Esophagus muscularis mucosa (tissue), 4 donors: ENCODE data around the gene H19. TPM values are rescaled to one million over a fixed set of nuclear protein-coding genes. Genes with fewer than 3 reads are reported as not detected.

Experiments used
- DNase-seq: peaks from one replicate; pipeline ENCODE4 v3.0.0-alpha.2; 2017; ENCODE audit errors: extremely low spot score
- H3K27ac ChIP-seq, 4 donors: fragments of 200-600 bp; sonication (generic); replicated peaks in 1 of 4; 1 replicate in 3 of 4; 2 replicates in 1 of 4; pipeline ENCODE4 v1.5.1; 2016 to 2019; ENCODE audit warnings: mild to moderate bottlenecking in 1 of 4
- H3K27me3 ChIP-seq, 4 donors: fragments of 200-600 bp; sonication (generic); one replicate each; pipeline versions ENCODE4 v1.5.1 to v1.6.0; 2016 to 2019
- H3K36me3 ChIP-seq, 4 donors: fragments of 200-600 bp; sonication (generic); one replicate each; pipeline ENCODE4 v1.5.1; 2016 to 2019
- H3K4me1 ChIP-seq, 4 donors: fragments of 200-600 bp; sonication (generic); one replicate each; pipeline ENCODE4 v1.5.1; 2016 to 2019
- H3K4me3 ChIP-seq, 4 donors: fragments of 200-600 bp; sonication (generic); 1 replicate in 2 of 4; 2 replicates in 2 of 4; pipeline ENCODE4 v1.5.1; 2016 to 2019; ENCODE audit warnings: mild to moderate bottlenecking in 4 of 4, moderate library complexity in 1 of 4
- H3K9me3 ChIP-seq, 4 donors: fragments of 200-600 bp; sonication (generic); 1 replicate in 3 of 4; 2 replicates in 1 of 4; pipeline ENCODE4 v1.5.1; 2016 to 2019
- CTCF ChIP-seq, 3 experiments: fragments of 200-600 bp in 2 of 3; fragments of 450-650 bp in 1 of 3; sonication (generic) in 2 of 3; IDR thresholded peaks; one replicate each; pipeline ENCODE4 v1.5.1; 2017 to 2019; ENCODE audit warnings: antibody characterized with exemption in 3 of 3, mild to moderate bottlenecking in 2 of 3, moderate library complexity in 1 of 3
- EP300 ChIP-seq: sonication (generic); formaldehyde crosslinking; IDR thresholded peaks from one replicate; pipeline ENCODE4 v1.6.1; 2017; ENCODE audit warnings: antibody characterized with exemption
- POLR2A ChIP-seq: fragments of 450-650 bp; IDR thresholded peaks from one replicate; pipeline ENCODE4 v1.6.1; 2017; ENCODE audit warnings: antibody characterized with exemption, moderate library complexity, mild to moderate bottlenecking, low read depth
- POLR2AphosphoS5 ChIP-seq, 2 donors: sonication (generic); formaldehyde crosslinking; IDR thresholded peaks; one replicate each; pipeline ENCODE4 v1.6.1; 2017; ENCODE audit warnings: antibody characterized with exemption in 2 of 2
- WGBS: methylation state at CpG from one replicate; pipeline ENCODE4 v1.1.5; 2018; 5-methylcytosine and 5-hydroxymethylcytosine counted together
- intact Hi-C: fragments of 100-400 bp; cut with DNase I; formaldehyde crosslinking; loops from one replicate; pipeline ENCODE4 v1.15.1; 2023
- total RNA-seq, 4 donors: library from RNA; depleted of rRNA; stranded (reverse); fragments of >200 nt; gene quantifications; one replicate each; pipeline versions ENCODE4 v1.1.0 to v1.2.1, GENCODE V29; 2016

The H19 gene
- total RNA-seq, 4 donors from 2014 or later, result 372 to 753 (median 391) TPM

GRCh38 chr11:2012440-2012839, 14.8 kb upstream of the H19 start:
- H3K4me3 ChIP-seq, result no peak overlapping the region
- no peak for DNase-seq
- H3K4me1 ChIP-seq, result no peaks in the 10 kb centered on the region
- TF ChIP-seq POLR2A (no peak), EP300 (no peak), POLR2AphosphoS5 (IDR thresholded peaks at IDR 0.05) (no peak), CTCF (IDR thresholded peaks at IDR 0.05) (no peak)
- no peaks in the 10 kb centered on the region for H3K36me3 ChIP-seq
- H3K9me3 ChIP-seq, result no peaks in the 10 kb centered on the region
- intact Hi-C loops, result no loop called here
- WGBS, result no CpG with 5 or more reads among the region's 25 CpGs
- H3K27me3 ChIP-seq, result no peaks in the 10 kb centered on the region
- H3K27ac ChIP-seq, result no peak overlapping the region

DNA sequence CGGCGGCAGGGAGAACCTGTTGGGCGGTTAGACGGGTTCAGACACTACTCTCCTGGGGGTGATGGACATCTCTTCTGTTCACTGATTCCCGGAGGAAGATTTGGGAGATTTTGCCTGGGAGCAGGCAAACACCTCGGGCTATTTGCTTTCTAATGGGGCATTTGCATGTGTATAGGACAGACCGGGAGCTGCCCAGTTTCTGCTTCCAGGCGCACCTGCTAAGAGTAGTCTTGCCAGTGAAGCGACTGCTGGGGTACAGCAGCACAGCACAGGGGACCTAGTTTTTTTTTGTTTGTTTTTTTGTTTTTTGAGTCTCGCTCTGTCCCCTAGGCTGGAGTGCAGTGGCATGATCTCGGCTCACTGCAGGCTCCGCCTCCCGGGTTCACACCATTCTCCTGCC, 6.8 kb upstream of the H19 start:
- no peak for DNase-seq
- no peaks in the 10 kb centered on the region for H3K4me1 ChIP-seq
- no CpG with 5 or more reads among the region's 13 CpGs for WGBS

DNA sequence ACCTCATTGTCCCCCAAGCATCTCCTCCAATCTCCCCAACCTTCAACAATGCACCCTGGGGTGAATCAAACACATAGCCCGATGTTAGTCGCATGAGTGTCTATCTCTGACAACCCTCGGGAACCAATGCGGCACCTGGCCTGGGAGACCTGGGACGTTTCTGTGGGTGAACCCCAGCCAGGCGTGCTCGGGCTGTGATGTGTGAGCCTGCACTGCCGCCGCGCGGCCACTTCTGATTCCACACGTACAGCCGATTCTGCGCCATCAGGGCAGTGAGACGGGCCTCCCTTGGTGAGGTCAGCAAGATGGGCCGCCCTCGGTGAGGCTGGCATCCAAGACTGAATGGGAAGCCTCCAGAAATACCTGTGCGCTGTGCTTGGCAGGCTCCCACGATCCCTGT, 5.2 kb upstream of the H19 start:
- Histone ChIP-seq H3K27me3 (no peaks in the 10 kb centered on the region), H3K9me3 (no peaks in the 10 kb centered on the region), H3K4me3 (no peak overlapping the region), H3K27ac (no peak overlapping the region), H3K4me1 (no peaks in the 10 kb centered on the region), H3K36me3 (no peaks in the 10 kb centered on the region)
- intact Hi-C loops, result no loop called here
- WGBS, result no CpG with 5 or more reads among the region's 19 CpGs
- DNase-seq, result no peak
- TF ChIP-seq CTCF (IDR thresholded peaks at IDR 0.05) (no peak), EP300 (no peak), POLR2AphosphoS5 (IDR thresholded peaks at IDR 0.05) (no peak), POLR2A (no peak)

More for the DNA sequence above, 6.8 kb upstream of the H19 start:
- intact Hi-C loops, result no loop called here
- Histone ChIP-seq H3K9me3 (no peaks in the 10 kb centered on the region), H3K27me3 (no peaks in the 10 kb centered on the region), H3K36me3 (no peaks in the 10 kb centered on the region), H3K4me3 (no peak overlapping the region), H3K27ac (no peak overlapping the region)
- TF ChIP-seq EP300 (no peak), POLR2AphosphoS5 (IDR thresholded peaks at IDR 0.05) (no peak), POLR2A (no peak), CTCF (IDR thresholded peaks at IDR 0.05) (no peak)

DNA sequence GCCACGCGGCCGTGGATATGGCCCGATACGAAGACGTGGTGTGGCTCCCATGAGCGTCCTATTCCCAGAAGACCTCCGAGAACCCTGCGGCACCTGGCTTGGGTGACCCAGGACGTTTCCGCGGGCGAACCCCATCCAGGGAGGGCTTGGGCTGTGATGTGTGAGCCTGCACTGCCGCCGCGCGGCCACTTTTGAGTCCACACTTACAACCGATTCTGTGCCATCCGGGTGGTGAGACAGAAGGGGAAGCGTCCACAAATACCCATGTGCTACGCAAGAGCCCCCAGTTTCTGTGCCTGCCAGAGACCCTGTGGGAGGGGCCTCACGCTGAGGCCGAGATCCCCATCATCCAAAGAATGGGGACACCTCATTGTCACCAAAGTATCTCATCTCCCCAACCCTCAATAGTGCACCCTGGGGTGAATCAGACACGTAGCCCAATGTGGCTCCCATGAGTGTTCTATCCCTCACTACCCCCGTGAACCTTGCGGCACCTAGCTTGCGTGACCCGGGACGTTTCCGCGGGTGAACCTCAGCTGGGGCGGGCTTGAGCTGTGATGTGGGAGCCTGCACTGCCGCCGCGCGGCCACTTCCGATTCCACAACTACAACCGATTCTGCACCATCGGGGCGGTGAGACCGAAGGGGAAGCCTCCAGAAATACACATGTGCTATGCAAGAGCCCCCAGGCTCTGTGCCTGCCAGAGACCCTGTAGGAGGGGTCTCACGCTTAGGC, 4.6 kb upstream of the H19 start:
- H3K27ac ChIP-seq, result no peak overlapping the region
- H3K36me3 ChIP-seq, result no peaks in the 10 kb centered on the region
- TF ChIP-seq EP300 (no peak), POLR2A (no peak), CTCF (IDR thresholded peaks at IDR 0.05) (no peak), POLR2AphosphoS5 (IDR thresholded peaks at IDR 0.05) (no peak)
- intact Hi-C loops, result no loop called here
- H3K4me1 ChIP-seq, result no peaks in the 10 kb centered on the region
- no peaks in the 10 kb centered on the region for H3K9me3 ChIP-seq
- no peak overlapping the region for H3K4me3 ChIP-seq
- H3K27me3 ChIP-seq, result no peaks in the 10 kb centered on the region
- no peak for DNase-seq
- WGBS, result no CpG with 5 or more reads among the region's 42 CpGs

DNA sequence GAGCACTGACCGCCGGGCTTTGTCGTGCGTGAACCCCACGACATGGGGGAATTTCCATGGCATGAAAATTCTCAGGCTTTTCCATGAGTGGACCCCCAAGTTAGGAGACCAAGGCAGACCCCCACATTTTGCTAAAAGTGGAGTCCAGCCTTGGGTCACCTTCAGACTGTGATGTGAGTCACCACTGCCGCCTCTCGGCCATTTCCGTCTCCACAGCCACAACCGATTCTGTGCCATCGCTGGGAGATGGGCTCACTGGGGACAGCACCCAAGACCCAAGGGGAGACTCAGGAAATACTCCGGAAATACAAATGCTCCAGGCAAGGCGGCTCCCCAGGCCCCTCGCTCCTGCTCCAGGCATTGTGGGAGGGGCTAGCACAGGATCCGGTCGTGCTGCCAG, 1.2 kb upstream of the H19 start:
- no peak for DNase-seq
- Histone ChIP-seq H3K4me1 (peaks cover 0 to 3% (median 0%) of the 10 kb centered on the region in 4 donors), H3K27ac (no peak overlapping the region), H3K4me3 (no peak overlapping the region), H3K27me3 (no peaks in the 10 kb centered on the region), H3K9me3 (no peaks in the 10 kb centered on the region), H3K36me3 (no peaks in the 10 kb centered on the region)
- intact Hi-C loops, result no loop called here
- no peak for TF ChIP-seq CTCF (IDR thresholded peaks at IDR 0.05)
- no peak for TF ChIP-seq POLR2AphosphoS5 (IDR thresholded peaks at IDR 0.05)
- TF ChIP-seq EP300, result no peak
- no peak for TF ChIP-seq POLR2A
- no CpG with 5 or more reads among the region's 15 CpGs for WGBS
